HG03095 (cell line): ENCODE data around the gene KIRREL3.
"Not testable (repeated sequence)": the region's sequence is repeated elsewhere in the genome, so short reads cannot be mapped to it uniquely, and the experiment has no call there.

Experiments
- ATAC-seq: cut with Tn5 transposase; IDR thresholded peaks from one replicate; pipeline ENCODE4 v1.9.1; 2021; ENCODE audit warnings: moderate library complexity; ENCODE audit not compliant: unreplicated experiment

KIRREL3 gene

GRCh38 chr11:126378763-126379162 is 621.8 kb downstream of the KIRREL3 start:
- ATAC-seq, result no peak

DNA sequence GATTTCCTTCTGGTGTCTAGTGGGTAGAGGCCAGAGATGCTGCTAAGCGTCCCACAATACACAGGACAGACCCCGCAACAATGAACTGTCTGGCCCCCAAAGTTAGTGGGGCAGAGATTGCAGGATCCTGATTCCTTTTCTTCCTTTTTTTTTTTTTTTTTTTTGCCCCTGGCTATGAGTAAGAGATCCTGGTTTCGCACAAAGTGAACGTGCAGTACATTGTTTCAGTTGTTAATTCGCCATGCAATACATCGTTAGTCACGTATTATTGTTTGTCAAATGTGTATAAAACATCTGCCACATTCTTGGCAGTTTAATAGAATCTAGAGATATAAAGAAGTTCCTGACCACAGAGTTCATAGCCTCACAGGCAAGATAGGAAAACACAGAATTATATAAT is 624.8 kb downstream of the KIRREL3 start:
- ATAC-seq, result no peak

DNA sequence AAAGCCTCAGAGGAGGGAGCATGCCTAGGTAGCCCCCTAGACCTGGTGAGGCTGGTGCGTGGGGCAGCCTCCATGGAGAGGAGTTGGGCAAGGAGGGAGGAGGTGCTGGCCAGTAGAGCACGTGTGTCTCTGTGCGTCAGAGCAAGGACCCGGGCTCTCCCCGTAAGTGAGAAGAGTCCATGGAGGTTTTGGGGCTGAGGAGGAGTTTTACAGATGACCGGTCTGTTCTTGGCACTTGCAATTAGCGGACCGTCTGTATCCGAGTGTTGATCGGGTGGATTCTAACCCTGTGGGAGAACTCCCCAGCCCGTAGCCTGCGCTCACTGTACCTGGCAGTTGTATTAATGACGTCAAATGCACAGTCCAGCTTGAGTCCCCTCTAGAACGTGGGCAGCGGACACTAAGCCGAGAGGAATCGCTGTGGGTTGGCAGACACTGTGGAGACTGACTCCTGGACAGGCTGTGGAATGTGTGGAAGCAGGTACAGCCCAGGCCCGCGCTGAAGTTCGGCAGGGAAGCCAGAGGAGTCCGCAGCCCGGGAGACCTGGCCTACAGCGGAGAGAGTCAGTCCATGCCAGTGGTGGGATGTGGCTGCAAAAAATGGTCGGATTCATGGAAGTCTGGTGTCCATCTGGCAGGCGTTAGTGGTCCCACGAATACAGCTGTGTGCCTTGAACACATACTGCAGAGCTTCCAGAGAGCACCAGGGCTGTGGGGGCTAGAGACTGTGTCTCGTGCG is 625.8 kb downstream of the KIRREL3 start:
- ATAC-seq, result not testable (repeated sequence)

DNA sequence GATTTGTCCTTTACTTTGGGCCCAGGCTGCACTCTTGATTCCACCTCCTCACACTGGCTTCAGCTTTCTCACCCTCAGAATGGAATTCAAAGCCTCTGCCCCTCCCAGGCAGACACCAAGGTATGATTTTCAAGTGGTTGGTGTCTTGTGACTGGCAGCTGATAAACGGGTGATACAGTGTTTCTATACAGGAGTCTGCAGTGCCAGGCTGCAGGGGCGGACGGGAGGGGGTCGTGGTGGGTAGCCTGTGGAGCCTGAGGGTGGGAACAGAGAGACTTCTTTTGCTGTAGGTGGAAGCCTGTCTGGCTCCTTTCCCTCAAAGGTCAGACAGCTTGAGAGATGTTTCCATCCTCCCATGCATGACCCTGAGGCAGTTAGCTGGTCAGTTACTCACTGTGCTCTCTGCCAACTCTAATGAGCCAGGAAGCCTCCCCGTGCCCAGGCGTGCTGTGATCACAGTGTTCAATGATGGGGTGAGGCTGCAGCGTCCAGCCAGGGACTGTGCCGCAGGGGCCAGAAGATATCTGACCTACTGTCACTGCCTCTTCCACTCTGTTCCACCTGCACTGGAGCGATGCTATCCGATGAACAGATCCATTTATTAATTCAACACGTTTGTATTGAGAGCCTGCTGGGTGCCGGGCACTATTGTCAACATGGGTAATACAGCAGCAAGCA is 627.0 kb downstream of the KIRREL3 start:
- not testable (repeated sequence) for ATAC-seq
